NCI-H82 (cell line): Measurements from ENCODE around the gene PTPRR.

Experiments used
- DNase-seq: peaks from one replicate; lab custom pipeline; 2025; lab: John Stamatoyannopoulos, UW

Gene PTPRR

DNA sequence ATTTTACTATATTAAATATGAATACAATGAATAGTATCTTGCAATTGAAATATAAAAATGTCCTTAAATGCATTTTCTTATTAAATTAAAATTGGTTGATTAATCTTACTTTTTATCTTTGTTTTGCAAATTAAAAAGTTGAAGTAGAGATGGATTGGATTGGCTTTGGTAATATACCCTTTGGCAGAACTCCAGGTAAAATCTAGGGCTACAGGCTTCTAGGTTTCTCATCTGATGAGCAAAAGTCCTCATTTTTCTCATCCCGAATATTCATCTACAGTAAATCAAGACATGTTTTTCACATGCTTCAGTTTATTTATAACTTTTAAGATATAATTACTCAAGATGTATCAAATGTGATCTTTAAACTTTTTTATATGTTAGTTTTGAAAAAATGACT lies 2.2 kb downstream of the PTPRR start:
- no peak for DNase-seq

GRCh38 chr12:70910666-70911065 lies 9.9 kb downstream of the PTPRR start:
- DNase-seq, result no peak

DNA sequence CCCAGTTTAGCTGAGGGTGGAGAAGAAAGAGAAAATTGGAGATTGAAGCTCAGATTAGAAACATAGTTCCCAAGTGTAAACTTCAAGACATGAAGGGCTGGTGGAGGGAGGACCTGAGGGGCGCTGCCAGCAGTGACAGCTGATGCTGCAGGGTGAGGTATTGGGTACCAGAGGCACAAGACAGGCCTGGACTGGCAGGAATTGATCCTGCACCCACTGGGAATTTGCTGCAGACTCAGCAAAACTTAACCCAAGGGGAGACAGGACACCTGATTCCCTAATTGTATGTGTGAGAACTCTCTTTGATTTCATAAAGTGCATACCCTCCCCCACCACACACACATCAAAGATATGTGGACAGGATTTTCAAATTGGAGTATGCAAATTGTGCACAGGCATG lies 11.6 kb downstream of the PTPRR start:
- DNase-seq, result no peak

DNA sequence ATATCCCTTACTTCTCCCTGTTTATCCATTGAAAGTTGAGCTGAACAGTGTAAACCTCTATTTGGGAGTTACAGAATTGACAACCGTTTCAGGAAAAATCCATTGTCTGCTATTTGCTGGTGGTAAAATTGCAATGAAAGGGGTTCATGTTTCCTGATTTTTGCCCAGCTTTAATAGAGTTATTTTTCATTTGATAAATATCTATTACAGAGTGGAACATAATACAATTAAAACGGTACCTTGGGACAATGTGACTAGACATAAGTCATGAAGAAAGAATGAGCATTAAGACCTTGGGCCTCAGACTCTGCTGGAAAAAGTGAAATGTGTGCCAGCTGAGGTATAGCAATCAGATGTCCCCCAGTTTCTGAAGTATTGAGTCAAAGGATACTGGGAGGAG lies 13.1 kb downstream of the PTPRR start:
- no peak for DNase-seq

DNA sequence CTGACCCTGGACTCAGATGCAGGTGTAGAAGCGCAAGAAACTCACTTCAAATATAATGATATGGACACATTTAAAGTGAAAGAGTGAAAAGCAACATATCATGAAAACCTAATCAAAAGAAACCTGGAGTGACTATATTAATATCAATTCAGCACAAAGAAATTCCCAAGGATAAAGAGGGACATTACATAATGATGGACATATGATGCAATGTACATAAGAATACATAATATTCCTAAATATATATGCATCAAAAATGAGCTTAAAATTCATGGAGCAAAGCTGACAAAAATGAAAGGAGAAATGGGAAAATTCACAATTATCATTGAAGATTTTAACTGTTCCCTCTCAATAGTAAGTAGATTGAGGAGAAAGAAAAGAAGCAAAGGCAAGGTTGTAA lies 24.6 kb downstream of the PTPRR start:
- DNase-seq, result no peak

DNA sequence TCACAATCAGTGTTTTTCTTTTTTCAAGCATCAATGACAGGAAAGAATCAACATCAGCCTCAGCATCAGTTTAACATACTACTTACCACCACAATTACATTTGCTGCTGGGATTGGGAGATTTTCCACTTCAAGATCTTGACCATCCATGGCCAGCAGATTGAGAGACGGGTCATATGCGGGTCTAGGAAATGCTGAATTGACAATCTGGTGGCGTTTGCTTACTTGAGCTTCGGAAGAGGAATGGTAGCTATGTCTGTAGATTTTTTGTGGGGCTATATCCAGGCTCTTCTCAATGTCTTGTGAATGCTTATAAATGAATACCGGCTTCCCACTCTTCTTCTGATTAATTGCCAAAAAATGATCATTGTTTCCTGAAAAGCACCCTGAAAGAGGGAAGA lies 27.9 kb downstream of the PTPRR start:
- no peak for DNase-seq

DNA sequence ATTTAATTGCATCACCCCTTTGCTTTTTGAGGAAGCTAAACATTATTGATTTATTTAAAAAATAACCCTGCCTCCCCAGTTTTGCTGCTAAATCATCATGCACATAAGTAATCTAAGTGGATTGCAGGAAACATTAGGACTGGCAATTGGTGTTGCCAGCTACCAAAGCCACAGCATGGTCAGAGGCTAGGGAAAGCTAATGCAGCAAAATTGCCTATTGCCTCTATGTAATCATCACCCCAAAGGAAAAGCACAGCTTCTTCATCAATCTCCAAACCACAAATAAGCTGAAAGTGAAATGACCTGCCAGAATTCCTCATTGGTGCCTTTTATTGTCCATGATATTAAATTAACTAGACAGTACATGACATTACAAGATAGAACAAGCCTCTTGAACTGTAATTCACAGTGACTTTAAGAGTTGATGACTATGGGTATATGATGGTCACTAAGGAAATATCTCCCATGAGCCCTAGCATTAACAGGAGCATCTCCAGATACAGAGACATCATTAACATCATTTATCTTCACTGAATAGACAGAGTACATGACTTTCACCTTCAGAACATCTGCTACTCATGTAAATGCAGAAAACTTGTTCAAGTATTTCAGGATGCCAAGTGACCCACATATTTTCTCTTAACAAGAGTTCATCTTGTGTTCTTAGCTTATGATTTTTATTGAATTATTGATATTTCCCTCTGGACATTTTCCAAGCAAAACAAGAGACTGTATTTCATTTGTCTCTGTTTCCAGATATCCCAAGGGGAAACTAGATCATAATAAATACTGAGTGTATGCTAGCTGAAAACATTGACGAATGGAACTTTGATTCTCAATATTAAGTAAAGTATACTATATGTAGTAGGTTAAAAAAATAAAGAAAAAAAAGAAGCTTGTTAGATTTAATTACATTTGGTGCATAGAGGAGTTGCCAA lies 29.4 kb downstream of the PTPRR start:
- DNase-seq, result no peak

DNA sequence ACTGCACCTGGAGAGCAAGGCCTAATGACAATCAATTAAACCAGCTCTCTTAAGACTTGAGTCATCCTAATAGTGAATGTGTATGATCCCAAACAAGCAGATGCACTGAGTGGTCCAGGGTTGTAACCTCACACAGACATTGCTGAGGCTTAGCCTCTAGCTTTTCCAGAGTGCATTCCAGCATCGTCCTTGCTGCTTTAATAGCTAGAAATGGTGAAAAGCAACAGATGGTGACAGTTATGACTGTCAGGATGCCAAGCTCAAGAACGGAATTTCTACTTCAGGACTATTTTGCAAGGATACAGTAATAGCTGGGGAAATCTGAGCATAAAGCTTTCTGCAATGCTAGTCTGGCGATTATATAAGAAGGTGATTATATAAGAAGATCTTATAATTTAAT lies 34.6 kb downstream of the PTPRR start:
- peak; percentile 11 for DNase-seq

DNA sequence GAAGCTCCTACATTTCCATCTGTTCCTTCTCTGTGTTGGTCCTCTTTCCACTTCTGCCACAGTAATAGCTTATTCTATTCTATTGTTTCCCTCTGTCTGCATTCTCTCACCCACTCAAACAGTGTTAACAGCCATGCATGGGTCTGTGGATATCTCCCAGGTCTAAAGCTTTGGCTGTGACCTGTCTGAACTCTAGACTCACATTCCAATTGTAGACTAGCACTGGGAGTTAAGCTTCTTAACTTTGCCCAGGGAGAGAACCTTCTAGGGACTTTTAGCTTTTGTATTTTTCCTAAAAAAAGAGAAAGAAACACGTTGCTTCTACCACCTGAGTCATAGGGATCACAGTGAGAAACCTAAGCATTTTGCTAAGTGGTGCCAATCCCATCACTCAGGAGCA lies 36.7 kb downstream of the PTPRR start:
- peak; percentile 38 for DNase-seq

GRCh38 chr12:70880744-70881143 lies 39.8 kb downstream of the PTPRR start:
- DNase-seq, result no peak

DNA sequence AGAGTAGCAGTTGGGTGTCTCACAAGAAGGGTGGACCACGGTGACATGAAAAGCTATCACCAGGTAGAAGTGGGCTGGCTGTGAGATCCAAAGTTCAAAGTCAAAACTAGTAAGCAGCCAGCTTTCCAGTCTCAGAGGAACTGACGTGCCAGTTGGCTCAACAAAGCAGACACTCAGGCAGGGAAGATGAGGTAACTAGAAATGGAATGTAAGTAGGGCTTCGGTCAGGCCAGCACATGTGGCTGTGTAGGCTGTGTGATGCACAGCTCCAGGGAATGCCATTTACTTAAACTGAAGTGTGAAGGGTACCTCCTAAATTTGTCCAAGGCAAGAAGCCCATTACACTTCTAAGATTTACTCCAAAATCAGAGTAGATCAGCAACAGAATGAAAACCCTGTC lies 43.6 kb downstream of the PTPRR start:
- DNase-seq, result no peak

GRCh38 chr12:70875628-70876027 lies 44.9 kb downstream of the PTPRR start:
- DNase-seq, result peak; percentile 55

DNA sequence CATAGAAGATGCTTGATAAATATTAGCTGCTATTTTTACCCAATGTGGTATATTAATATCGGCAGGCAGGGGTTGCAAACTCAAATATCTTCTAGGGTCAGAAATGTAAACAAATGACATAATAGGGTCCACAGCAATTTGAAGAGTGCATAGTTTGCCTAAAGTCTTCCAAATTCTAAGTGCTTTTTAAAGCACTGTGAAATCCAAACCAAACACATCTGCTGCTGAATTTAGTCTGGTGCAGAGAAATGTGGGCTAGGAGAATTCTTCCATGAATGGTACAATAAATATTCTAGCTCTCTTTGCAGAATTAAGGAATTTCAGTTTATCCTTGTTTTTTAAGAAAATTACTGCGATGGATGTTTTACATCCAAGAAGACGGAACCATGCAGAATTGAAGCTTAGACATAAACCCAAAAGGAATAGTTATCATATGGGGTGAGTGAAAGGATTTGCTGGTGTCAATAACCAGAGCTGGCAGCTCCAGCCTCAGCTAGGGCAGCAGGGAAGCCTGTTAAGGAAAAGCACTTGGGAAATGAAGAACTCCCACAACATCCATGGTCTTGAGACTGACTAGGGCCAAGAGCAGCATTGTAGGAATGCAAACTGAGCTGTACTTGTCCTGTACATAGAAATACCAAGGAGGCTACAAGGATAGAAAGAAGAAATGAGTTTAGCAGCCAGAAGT lies 65.5 kb downstream of the PTPRR start:
- DNase-seq, result no peak

GRCh38 chr12:70854138-70854537 lies 66.4 kb downstream of the PTPRR start:
- no peak for DNase-seq

- no peak for DNase-seq
These were observed 67.2 kb downstream of the PTPRR start for GRCh38 chr12:70853326-70853725.

DNA sequence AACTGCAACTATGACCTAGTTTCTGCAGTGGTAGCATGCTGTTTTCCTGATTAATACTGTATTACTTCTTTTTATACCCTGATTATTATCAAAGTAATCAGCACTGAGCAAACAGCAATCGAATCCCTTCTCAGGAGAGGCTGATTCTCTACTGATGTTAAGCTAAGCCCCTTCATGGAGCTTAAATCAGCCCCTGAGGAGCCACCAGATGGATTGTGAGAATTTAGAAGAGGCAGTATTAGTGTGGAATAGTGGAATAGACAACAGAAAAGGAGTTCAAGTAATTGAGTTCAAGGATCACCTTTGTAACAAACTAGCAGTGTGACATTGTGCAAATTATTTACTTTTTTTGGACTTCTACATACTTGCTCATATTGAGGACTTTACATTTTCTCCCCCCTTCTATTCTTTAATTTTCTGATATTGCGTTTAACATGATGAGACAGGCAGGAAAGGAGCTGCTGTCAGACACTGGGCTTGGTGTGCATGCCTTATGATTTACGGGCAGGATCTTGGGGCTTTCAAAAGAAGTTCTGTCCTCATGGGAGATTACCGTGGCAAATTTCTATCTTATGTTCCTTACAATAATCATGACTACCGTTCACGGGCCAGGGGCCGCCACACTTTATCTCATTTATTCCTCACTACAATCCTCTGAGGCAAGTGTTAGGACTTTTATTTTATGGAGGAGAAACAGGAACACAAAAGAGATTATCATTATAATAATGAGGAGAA lies 68.0 kb downstream of the PTPRR start:
- peak; percentile 90 for DNase-seq

GRCh38 chr12:70849265-70849960 lies 71.1 kb downstream of the PTPRR start:
- DNase-seq, result peak; percentile 45

DNA sequence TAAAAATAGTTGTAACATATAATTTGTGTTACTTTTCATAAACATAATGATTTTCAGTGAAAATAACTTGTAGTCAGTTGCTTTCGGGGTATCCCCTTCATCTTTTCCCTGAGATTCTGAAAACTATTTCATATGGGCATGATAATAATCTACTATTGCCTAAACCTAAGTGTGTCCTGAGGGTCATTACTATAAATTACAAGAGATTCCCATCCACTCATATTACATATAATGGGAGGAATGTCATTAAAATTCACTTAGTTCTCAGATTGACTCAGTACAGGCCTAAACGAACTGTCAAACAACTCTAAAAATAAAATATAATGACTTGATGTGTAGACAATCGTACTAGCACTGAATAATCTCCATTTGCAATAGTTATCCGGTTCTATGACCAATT lies 72.7 kb downstream of the PTPRR start:
- no peak for DNase-seq

DNA sequence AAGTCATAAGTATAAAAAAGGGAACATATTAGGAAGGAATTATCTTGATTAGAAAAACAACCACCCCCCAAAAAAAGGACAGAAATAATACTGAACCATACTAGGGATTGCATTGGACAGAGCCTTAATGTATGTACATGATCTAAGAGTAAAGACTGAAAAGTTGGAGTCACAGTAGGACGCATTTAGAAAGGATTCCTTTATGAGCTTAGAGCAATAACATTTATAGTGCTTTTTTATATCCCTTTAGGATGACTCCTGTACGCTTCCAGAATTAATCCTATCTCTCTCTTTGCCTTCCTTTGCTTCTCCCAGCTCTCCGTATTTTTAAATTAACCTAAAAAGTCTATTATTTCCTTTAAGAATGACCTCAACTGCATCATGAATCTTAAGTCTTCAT lies 75.3 kb downstream of the PTPRR start:
- DNase-seq, result no peak

DNA sequence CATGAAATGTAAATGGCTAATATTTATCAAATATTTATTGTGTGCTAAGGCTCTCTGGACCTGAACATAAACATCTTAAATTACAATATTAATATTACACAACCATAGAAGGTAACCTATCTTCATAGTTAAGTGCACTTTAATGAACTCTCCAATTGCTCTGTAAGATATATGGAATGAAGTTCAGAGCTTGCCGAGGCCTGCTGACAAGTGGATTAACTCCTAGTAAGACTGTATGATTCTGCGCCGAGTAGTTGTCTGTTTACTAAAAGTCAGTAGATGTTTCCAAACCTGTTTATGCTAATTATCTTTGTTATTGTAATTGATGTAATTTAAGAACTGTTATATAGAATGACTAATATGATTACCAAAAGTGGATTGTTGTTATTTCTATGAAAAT lies 77.2 kb downstream of the PTPRR start:
- peak; percentile 10 for DNase-seq

DNA sequence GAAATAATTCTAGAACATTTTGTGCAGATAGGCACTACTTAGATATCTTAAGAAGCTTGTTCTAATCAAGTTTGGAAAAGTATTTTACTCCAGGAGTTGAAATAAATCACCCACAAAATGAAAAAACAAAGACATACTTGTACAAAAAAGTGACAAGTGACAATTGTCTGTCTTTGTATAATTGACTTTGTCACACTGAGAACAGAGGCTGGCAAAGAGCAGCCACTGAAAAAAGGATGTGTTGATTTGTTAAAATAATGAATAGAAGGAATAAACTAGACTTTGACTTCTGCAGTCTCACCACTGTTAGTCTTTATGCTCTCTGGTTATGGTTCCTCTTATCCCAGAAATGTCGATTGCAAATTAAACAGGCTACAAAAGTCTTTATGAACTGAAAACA lies 77.6 kb downstream of the PTPRR start:
- DNase-seq, result no peak

GRCh38 chr12:70842136-70842535 lies 78.4 kb downstream of the PTPRR start:
- DNase-seq, result no peak
